Head of caudate nucleus (tissue), 42 donors: ENCODE data around the gene PTGR3.
A peak's percentile ranks its signal among the peaks of the same experiment; 100 is the strongest.

Source experiments
- DNase-seq, 42 donors: peaks; one replicate each; pipeline versions ENCODE4 v3.0.0 to v3.0.0-alpha.2; 2020 to 2021; ENCODE audit warnings: mixed read lengths in 7 of 42
- intact Hi-C: fragments of 100-400 bp; cut with DNase I; formaldehyde crosslinking; loops from one replicate; pipeline ENCODE4 v1.15.0; 2022

Gene PTGR3

DNA sequence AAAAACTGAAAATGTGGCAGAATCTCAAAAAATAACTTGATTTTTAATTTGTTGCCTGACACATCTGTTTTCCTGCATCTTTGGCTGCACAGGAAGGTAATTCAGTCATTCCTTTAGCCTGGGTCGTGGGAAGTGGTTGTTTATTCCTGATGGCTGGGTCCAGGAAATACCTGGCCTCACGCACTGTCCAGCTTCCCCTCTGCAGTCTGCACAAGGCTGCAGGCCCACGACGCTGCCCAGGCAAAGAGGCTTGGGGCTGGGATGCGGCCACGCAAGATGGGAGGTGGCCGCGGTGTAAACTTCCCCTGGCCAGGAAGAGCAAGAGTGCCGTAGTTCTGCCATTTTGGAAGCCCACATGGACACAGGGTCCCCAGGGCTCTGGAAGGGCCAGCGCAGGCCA lies 29.8 kb upstream of the PTGR3 start:
- no peak for DNase-seq
- intact Hi-C loops = no loop called here

DNA sequence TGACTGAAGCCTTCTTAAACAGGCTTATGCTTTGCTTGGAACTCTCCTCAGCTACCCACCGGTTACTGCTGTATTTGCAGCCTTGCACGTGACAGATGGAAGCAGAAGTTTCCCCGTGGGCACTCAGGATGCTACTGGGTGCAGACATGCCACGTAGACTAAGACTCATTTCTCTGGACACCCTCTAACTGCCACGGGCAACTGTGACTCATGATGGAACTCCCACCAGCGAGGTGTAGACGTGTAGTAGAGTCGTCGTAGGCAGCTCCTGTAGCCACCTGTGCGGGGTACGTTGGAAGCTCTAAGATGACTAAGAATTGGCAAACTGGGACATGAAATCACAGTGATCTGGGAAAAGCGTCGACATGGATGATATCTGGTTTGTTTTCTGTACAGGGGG lies 29.2 kb upstream of the PTGR3 start:
- intact Hi-C loops = no loop called here
- DNase-seq = peak in 33 of 42 donors; percentile 29 to 88 (median 61)

DNA sequence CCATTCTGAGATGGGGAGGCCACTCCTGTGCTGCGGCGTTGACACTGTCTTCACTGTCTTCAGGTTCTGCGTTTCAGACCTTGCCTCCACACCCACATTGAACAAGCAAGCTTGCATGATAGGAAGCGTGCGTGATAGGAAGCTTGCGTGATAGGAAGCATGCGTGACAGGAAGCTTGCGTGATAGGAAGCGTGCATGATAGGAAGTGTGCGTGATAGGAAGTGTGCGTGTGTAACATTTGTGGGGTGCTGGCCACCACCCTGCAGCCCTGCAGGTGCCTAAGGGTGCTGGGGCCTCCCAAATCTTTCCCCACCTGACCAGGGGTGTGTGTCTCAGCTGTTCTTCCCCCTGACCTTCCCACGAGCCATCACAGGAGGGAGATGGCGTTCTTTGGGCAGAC lies 27.0 kb upstream of the PTGR3 start:
- intact Hi-C loops = no loop called here
- no peak for DNase-seq

DNA sequence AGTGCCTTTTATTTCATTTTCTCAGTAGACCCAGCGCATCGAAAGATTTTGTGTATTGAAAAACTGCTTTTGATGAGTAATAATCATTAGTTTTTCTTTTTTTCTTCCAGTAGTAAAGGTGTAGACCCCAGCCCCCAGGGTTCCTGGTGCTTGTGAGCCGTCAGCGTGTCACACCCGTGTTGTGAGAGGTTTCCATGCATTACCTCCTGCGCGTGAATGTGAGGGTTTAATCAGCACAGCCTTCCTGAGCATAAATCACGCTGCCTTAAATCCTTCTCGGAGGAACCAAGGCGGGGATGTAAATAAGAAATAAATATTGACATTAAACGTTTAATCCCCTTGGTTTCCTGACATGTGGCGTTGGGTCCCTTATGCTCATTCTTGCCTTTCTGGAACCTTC lies 26.0 kb upstream of the PTGR3 start:
- intact Hi-C loops = no loop called here
- DNase-seq = no peak

DNA sequence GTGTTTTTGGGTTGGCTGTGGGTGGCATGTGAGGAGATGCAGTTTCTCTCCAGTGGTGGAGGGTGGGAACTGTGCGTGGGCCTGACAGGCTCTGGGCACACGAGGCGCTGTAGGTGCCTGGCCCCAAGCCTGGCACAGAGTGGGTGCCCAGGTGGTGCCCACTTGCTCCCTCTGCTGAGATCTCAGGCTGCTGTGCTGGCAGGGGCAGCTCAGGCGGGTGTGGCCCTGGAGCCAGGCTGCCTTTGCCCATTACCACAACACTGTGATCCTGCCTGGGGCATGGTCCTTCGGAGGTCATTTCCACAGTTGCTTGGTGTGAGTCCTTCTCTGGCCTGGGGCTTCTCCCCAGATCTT lies 22.1 kb upstream of the PTGR3 start:
- intact Hi-C loops = no loop called here
- no peak for DNase-seq

DNA sequence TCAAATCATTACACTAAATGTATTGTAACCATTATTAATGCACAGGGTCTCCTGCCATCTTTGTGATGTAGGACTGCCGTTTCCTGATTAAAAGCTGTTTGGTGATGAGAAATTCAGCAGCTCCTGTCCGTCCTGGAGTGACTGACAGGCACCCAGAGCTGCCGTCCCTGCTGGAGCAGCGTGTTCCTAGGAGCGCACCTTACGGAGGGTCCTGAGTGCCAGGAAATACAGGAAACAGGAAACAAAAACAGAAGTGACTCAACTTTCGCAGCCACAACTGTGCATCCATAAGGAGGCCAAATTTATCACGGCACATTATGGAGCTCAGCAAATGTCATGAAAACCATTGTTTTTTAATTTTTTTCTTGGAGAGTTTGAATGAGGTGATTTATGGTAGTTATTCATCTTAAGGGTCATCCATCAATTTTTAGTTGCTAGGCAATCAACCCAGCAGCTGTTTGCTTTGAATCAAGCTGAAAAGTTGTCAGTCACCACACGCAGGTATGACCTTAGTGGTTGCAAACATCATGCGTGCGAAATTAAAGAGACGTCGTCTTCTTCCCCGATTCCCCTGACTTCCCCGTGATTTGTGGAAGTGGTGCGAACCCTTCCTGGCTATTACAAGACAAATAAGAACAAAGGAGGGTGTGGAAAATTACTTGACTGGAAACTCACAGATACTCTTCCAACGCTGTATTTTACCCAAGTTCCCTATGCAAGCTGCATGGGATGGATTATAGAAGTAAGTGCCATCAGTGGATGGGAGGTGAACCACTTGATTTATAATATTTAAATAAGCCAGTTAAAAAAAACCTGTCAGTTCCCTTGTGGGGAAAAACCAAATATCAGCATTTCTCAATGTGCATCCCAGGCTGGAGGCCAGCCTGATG lies 21.5 kb upstream of the PTGR3 start:
- DNase-seq = no peak
- intact Hi-C loops = no loop called here

DNA sequence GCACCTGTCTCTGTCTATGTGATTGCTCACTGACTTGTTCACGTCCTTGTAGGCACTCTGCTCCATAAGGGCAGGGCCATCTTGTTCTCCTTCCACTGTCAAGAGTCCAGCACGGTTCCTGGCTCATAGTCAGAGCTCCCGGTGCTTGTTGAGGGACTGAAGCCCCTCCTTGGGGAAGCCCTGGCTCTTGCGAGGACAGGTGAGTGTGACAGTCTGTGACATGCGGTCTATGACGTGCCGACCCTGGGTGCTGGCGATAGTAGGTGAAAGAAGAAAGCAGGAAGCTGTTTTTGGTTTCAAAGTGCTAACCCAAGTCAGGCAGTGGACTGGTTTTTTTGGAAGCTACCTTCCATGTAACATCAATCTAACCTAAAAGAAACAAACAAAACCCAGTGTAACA lies 20.5 kb upstream of the PTGR3 start:
- intact Hi-C loops = no loop called here
- no peak for DNase-seq

DNA sequence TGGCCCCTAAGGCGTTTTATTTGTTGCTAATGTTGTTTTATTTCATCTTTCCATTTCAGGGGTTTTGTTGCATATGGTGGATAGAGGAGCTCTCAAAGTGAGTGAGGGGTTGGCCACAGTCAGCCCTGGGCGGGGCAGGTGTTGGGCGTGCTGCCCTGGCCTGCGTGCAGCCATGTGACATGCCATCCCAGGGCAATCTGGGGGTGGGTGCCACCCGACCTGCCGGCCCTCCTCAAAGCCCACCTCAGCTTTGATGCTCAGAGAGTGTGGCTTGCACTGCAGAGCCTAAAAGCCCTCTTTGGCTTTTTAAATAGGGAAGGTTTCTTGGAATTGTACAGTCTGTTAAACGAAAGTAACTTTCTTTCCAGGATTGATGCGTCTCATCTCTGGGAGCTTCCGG lies 20.0 kb upstream of the PTGR3 start:
- DNase-seq = no peak
- intact Hi-C loops = no loop called here

DNA sequence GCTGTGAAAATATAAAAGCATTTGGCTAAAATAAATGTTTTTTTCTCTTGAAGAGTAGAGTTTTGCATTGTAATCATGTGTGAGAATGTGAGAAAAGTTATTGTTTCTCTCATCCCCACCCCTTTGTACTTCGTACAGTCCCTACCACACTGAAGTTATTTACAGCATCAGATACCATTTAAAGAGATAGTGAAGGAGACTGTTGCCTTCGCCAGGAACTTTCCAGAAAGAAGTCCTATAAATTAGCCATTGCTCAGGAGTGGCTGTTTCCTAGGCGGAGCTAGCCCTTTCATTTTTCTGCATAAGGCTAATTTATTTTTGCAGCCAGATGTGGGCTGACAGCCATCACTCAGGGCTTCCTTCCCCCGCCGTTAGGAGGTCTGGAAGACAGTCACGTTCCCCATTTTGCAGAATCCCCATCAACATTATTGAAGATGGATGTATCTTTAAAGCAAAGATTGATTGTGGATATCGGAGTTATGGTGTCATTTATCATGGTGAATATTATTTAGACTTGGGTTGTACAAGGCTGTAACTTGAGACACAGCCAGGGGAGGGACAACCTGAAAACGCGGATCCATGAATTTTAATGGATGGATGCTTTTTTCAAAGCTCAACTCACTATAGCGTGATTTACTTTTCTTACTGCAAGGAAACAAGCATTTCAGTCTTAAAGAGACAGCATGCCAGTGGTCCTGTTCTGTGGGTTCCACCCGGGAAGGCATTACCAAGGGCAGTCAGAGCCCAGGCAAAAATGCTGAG lies 18.8 kb upstream of the PTGR3 start:
- intact Hi-C loops = no loop called here
- DNase-seq = no peak

DNA sequence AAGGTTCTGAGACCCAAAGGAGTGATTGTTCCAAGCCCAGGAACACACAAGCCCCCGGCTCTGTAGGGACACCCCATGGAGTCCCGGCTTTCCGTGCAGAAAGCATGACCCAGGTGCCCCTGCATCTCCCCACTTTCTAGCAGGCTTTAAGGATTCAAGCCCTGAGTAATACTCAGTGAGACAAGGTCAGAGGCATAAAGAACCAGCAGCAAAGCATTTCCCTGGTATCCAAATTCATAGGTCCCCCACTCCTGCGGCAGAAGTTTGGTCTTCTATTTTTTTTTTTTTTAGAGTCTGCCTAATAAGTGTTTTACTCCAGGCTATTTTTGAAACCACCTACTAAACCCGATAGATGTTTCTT lies 18.0 kb upstream of the PTGR3 start:
- intact Hi-C loops = no loop called here
- no peak for DNase-seq

DNA sequence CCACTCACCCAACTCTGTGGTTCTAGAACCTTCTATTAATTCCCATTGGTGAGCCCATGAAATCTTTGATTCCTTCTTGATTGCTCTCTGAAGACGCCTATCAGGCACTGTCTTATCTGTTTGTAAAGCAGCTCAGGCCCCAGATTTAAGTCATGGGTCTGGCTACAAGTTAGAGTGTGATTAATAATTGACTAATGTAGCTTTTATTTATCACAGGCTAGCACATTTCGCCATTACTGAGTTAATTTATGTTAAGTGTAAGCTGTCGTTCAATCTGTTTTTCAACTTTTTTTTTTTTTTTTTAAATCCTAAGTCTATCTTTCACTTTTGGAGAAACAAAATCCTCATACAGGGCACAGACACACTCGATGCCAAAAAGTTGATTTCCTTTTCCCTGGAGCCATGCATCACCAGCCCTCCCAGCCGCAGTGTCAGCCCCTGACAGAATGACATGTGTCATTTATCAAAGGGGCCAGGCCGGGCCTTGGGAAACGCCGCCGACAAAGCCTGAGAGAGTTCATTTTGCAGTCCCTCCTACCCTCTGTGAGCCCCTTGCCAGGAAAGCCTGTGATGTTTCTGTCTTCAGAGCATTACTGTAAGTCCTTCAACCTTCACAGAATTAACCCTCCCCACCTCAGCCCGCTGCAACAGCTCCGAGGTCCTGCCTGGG lies 17.5 kb upstream of the PTGR3 start:
- peak in 1 of 42 donors; percentile 44 for DNase-seq
- intact Hi-C loops = no loop called here

DNA sequence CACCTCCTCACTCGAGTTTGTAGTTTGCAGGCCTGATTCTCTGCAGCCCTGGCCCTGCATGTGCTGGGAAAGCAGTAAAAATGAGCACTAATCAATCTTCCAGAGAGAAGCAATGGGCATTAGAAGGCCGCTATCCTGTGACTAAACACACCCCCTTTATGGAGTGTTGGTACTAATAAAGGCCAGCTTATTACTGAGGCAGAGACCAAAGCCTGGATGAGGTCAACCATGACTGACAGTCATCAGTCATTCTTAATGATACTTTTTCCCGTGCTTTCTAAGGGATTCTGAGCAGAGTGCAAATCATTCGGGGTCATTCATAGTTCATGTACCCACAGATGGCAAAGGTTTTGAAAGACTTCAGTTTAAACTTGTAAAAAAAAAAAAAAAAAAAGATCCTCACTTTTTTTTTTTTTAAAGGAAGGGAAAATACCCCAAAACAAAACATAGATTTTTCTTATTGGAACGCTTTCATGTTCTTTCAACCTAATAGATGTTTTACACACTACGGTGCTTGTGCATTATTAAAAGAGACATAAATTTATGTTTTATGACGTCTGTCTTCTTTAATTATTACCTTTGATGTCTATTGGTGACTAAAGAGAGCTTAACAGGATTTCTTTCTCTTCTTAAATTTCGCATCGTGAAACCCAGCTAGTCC lies 14.9 kb upstream of the PTGR3 start:
- no peak for DNase-seq
- intact Hi-C loops = no loop called here

DNA sequence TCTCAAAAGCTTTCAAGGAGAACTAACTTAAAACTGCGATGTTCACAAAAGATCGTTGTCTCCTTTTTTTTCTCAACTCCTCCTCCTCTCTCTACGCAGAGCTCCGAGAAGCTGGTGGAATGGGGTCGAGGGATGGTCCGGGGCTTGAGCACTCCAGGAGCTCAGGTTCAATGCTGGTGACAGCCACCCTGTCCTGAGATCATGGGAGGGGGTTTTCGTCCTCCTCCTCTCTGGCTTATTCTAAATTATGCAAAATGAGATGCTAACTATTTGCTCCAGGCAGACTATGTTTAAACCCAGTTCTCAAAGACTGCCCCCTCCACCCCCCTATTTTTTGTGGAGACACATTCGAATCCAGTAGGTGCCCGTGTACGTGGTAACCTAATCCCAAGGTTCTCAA lies 13.5 kb upstream of the PTGR3 start:
- DNase-seq = no peak
- intact Hi-C loops = no loop called here

DNA sequence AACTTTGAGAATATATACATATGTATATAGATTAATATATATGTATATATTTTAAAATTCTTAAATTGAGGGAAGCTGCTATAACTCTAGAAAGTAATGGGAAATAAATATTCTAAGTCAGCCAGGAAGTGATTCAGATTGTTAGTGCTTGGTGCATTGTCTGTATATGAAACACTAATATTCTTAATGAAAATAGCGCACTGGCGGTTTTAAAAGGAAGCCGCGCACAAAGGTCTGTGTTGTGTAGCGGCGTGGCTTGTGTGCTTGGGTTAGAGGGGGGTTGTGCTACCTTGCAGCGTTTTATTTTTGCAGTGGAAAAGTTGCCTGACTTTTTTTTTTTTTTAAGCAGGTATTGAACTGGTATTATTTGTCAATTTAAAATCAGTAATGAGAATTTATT lies 13.0 kb upstream of the PTGR3 start:
- no peak for DNase-seq
- intact Hi-C loops = no loop called here

DNA sequence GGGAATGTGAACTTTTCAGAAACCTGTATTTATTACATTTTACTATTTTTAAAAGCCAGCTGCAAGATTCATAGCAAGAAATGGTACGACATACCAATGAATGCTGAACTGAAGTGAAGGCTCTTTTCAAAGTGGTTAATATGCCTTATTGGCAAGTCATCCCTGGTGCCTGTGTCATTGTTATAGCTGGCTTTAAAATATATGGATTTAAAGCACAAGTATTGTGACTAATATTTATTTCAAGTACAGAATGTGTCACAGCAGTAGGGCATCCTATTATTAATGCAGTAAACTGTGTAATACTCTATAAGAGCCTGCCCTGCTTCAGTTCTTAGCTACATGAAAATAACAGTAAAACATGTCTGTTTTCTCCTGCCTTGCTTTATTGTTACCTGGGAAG lies 12.5 kb upstream of the PTGR3 start:
- no peak for DNase-seq
- intact Hi-C loops = no loop called here

DNA sequence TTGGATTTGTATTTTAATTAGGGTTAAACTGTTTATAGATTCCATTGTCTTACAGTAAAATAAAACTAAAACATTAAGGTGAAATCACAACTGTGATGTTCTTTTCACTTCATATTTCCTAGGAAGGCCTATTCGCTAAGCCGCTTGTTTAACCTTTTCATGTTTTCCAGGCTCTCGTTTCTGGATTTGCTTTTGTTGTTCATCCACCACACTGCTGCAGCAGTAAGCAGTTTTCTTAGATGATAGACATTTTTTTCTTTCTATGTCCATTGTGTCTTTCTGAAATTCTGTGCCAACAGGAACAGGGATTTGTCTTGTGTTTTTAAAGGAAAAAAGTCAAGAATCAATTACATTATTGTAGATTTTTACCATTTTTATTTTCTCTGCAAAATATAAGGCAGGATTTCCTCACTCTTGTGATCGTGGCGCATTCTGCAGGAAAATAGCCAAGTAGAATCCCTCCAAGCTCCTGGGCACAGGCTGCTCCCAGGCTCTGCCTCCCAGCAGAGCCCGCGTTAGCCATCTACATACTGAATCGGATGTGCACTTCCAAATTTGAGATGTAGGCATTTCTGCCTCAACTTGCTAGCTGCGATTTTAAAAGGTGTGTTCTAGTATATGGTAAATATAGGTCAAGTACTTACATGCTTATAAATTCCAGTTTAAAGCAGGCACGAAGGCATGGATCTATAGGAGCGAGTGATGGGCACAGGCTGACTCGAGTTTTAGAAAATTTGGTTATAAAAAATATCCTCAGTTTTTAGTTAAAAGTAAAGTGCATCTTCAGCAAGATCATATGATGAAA lies 11.8 kb upstream of the PTGR3 start:
- intact Hi-C loops = no loop called here
- peak in 2 of 42 donors; percentile 30 for DNase-seq

DNA sequence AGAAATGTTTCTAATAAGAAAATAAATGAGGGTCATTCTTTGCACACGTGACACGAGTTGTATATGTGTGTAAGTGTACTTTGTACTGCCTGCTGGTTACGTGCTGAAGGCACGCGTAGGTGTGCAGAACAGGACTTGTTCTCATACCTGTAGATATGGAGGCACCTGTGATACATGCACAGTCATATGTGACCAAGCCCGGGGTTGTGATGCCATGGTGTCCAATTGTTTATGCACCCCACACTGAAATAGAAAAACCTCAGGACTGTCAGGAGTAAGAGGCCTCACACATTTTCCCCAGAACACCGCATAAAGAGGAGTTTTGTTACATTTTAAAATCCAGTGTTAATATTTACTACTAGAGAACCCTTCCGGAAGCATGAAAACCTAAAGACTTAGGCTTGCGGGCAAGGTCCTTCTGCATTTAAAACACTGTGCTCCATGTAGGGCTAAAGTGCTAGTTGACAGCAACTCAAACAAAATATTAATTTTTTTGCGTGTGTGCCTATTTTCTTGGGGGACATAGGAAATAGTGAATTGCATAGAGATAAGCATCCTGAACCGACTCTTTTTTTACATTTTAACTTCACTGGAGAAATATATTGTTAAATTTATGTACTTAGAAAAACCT lies 10.9 kb upstream of the PTGR3 start:
- intact Hi-C loops = no loop called here
- DNase-seq = no peak

DNA sequence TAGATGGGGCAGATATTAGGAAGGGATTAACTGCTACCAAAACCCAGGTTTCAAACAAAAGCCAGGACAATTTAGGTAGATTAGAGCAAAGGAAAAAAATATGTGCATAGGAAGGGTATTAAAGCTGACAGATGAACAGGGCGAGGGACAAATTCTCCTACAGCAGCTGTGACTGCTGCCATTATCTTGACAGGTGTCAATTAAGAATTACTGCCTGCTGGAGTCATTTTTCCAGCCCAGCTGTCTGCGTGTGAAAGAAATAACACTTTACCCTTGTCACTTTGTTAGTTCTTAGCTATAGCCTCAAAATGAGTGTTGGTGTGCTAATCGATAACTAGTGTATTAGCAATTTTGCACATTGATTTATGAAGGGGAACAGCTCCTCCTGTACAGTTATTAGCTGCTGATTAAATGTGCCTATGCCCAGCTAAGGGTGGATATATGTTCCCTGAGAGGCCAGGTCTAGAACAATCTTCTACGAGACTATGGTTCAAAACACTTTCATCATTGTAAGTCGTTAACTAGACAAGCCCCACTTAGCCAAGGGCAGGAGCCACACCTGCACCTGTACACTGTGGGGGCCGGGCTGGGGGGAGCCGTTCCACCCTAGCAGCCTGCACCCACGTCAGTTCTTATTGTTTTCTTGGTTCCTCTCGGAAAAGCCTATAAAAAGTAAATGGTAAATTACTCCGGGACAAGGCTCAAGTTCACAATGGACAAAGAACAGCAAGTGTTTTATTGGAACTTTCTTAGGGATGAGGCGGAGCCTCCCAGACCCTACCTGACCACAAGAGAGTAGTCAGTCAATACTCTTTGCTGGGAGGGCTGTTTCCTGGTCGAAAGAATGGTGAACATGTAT lies 9.4 kb upstream of the PTGR3 start:
- intact Hi-C loops = no loop called here
- no peak for DNase-seq
